HepG2 (cell line): ENCODE data around the gene SHF. TPM values are rescaled to one million over a fixed set of nuclear protein-coding genes. Genes with fewer than 3 reads are reported as not detected.

Source experiments
- AGO2 ChIP-seq: fragments of 200-400 bp; formaldehyde crosslinking; optimal IDR thresholded peaks from 2 replicates; pipeline ENCODE3; 2017; ENCODE audit warnings: mild to moderate bottlenecking, low read depth, low read length, moderate library complexity
- ATAD3A ChIP-seq: sonication (generic); formaldehyde crosslinking; IDR thresholded peaks from 2 replicates; pipeline ENCODE4 v1.4.0; 2020; ENCODE audit warnings: missing genetic modification reagents
- ATF3 ChIP-seq: sonication (generic); formaldehyde crosslinking; IDR thresholded peaks from 2 replicates; pipeline ENCODE4 v1.4.0; 2020; ENCODE audit warnings: missing genetic modification reagents
- DMTF1 ChIP-seq: sonication (generic); formaldehyde crosslinking; IDR thresholded peaks from 2 replicates; pipeline ENCODE4 v1.4.0; 2020; ENCODE audit warnings: mild to moderate bottlenecking, missing genetic modification reagents
- EEA1 ChIP-seq: sonication (generic); formaldehyde crosslinking; IDR thresholded peaks from 2 replicates; pipeline ENCODE4 v1.5.1; 2020; ENCODE audit warnings: mild to moderate bottlenecking, missing genetic modification reagents, borderline replicate concordance
- EHMT2 ChIP-seq: fragments of 200-600 bp; sonication (generic); IDR thresholded peaks from 2 replicates; pipeline ENCODE4 v1.7.0; 2017; ENCODE audit warnings: antibody characterized with exemption, low read depth, low read length, borderline replicate concordance
- HBP1 ChIP-seq: IDR thresholded peaks from 2 replicates; pipeline ENCODE4 v1.6.1; 2016; ENCODE audit warnings: low read depth, control low read depth
- HMG20A ChIP-seq: IDR thresholded peaks from 2 replicates; pipeline ENCODE4 v1.6.1; 2016; ENCODE audit warnings: borderline replicate concordance
- KDM3A ChIP-seq: IDR thresholded peaks from 2 replicates; pipeline ENCODE4 v1.6.1; 2018; ENCODE audit warnings: low read depth, missing compliant biosample characterization
- MYNN ChIP-seq: sonication (generic); formaldehyde crosslinking; IDR thresholded peaks from 2 replicates; pipeline ENCODE4 v1.4.0; 2020; ENCODE audit warnings: mild to moderate bottlenecking, low read depth, missing genetic modification reagents
- PAF1 ChIP-seq: IDR thresholded peaks from 2 replicates; pipeline ENCODE4 v1.6.1; 2016; ENCODE audit warnings: missing genetic modification reagents, missing compliant biosample characterization
- SRSF1 ChIP-seq: fragments of 200-400 bp; formaldehyde crosslinking; optimal IDR thresholded peaks from 2 replicates; pipeline ENCODE3; 2017; ENCODE audit warnings: mild to moderate bottlenecking, low read depth, low read length, moderate library complexity
- TCF7L2 ChIP-seq: IDR thresholded peaks from 2 replicates; pipeline ENCODE4 v1.6.1; 2011; ENCODE audit warnings: mild to moderate bottlenecking, low read depth, low read length, moderate library complexity
- WIZ ChIP-seq: sonication (generic); formaldehyde crosslinking; IDR thresholded peaks from 2 replicates; pipeline ENCODE4 v1.5.1; 2020; ENCODE audit warnings: mild to moderate bottlenecking, missing genetic modification reagents
- ZBTB38 ChIP-seq: sonication (generic); formaldehyde crosslinking; IDR thresholded peaks from 2 replicates; pipeline ENCODE4 v1.5.1; 2020; ENCODE audit warnings: mild to moderate bottlenecking, missing genetic modification reagents
- ZNF142 ChIP-seq: sonication (generic); formaldehyde crosslinking; IDR thresholded peaks from 2 replicates; pipeline ENCODE4 v1.4.0; 2020; ENCODE audit warnings: missing genetic modification reagents
- ZNF160 ChIP-seq: sonication (generic); formaldehyde crosslinking; IDR thresholded peaks from 2 replicates; pipeline ENCODE4 v1.8.0; 2022; ENCODE audit warnings: mild to moderate bottlenecking, inconsistent platforms, missing genetic modification reagents
- ZNF44 ChIP-seq: sonication (generic); formaldehyde crosslinking; IDR thresholded peaks from 2 replicates; pipeline ENCODE4 v1.5.1; 2020; ENCODE audit warnings: mild to moderate bottlenecking, missing genetic modification reagents
- ZSCAN22 ChIP-seq: sonication (generic); formaldehyde crosslinking; IDR thresholded peaks from 2 replicates; pipeline ENCODE4 v1.4.0; 2020; ENCODE audit warnings: mild to moderate bottlenecking, missing genetic modification reagents
- polyA plus RNA-seq, 8 experiments: library from polyadenylated mRNA; depleted of rRNA in 3 of 8; stranded (reverse) in 7 of 8; unstranded in 1 of 8; fragments of >200 nt; fragmentation: Illumina TruSeq in 4 of 8; extraction: Trizol in 4 of 8; gene quantifications; 2 replicates each; pipeline versions ENCODE4 v1.2.1 to v1.2.3, GENCODE V29; 2011 to 2016; ENCODE audit warnings: low read depth in 4 of 8, missing spikeins in 1 of 8, mixed read lengths in 1 of 8; ENCODE audit not compliant: insufficient read depth in 1 of 8
- total RNA-seq, 5 experiments: library from RNA; depleted of rRNA; stranded (reverse); fragments of >200 nt; fragmentation: Illumina TruSeq; extraction: Trizol; gene quantifications; 2 replicates each; pipeline ENCODE4 v1.2.3, GENCODE V29; 2016; ENCODE audit warnings: low read depth in 1 of 5

SHF gene
- total and polyA plus RNA-seq, 2 of the 13 experiments (the other 11 are each of a cell fraction or from before 2014, with no cell fraction given) = 20.9 to 25.5 TPM

- no peak for TF ChIP-seq ATAD3A (CRISPR knock-in tag)
- TF ChIP-seq ZBTB38 (CRISPR knock-in tag) = no peak; the same call in 1 of the 2 replicates
- no peak for TF ChIP-seq MYNN (CRISPR knock-in tag)
- no peak for TF ChIP-seq ZNF160 (CRISPR knock-in tag)
- TF ChIP-seq HMG20A (CRISPR knock-in tag) = no peak
- no peak for TF ChIP-seq KDM3A
- 0 out of 2 replicates have a peak, but pooled peaks have one; percentile 36 for TF ChIP-seq ATF3
- no peak for TF ChIP-seq WIZ
- TF ChIP-seq DMTF1 (CRISPR knock-in tag) = no peak
- TF ChIP-seq ZSCAN22 (CRISPR knock-in tag) = no peak
- no peak for TF ChIP-seq PAF1 (CRISPR knock-in tag)
- peak; percentile 51 for TF ChIP-seq AGO2
- no peak for TF ChIP-seq EHMT2
- TF ChIP-seq HBP1 (CRISPR knock-in tag) = no peak
- TF ChIP-seq TCF7L2 = no peak
- TF ChIP-seq SRSF1 = no peak
- TF ChIP-seq ZNF44 (CRISPR knock-in tag) = no peak
- TF ChIP-seq ZNF142 (CRISPR knock-in tag) = no peak
- no peak for TF ChIP-seq EEA1
Measured at GRCh38 chr15:45162771-45163507, 24.8 kb downstream of the SHF start (continued).
